Prostate gland (tissue), 2 donors: ENCODE data around the gene TRIM7. TPM values are rescaled to one million over a fixed set of nuclear protein-coding genes. Genes with fewer than 3 reads are reported as not detected.
A peak's percentile ranks its signal among the peaks of the same experiment; 100 is the strongest.

ENCODE experiments used
- DNase-seq: peaks from one replicate; pipeline ENCODE4 v3.0.0-alpha.2; 2019; ENCODE audit warnings: low spot score
- H3K27ac ChIP-seq, 2 donors: fragments of 200-600 bp; sonication (generic); 2 replicates each; pipeline ENCODE4 v1.5.1; 2017 to 2019
- H3K27me3 ChIP-seq: fragments of 200-600 bp; sonication (generic); replicated peaks from 2 replicates; pipeline ENCODE4 v1.5.1; 2019; ENCODE audit not compliant: insufficient read depth
- H3K36me3 ChIP-seq, 2 donors: fragments of 200-600 bp; sonication (generic); 1 replicate in 1 of 2; 2 replicates in 1 of 2; pipeline versions ENCODE4 v1.5.1 to v1.8.1; 2017 to 2019
- H3K4me1 ChIP-seq: fragments of 200-600 bp; sonication (generic); replicated peaks from 2 replicates; pipeline ENCODE4 v1.5.1; 2019
- H3K4me3 ChIP-seq, 2 donors: fragments of 200-600 bp; sonication (generic); 2 replicates each; pipeline ENCODE4 v1.5.1; 2017 to 2019
- H3K9me3 ChIP-seq: fragments of 200-600 bp; sonication (generic); 2 replicates; pipeline ENCODE4 v1.5.1; 2017
- CTCF ChIP-seq, 4 experiments: fragments of 200-600 bp in 2 of 4; fragments of 450-650 bp in 2 of 4; sonication (generic) in 2 of 4; IDR thresholded peaks; 1 replicate in 3 of 4; 2 replicates in 1 of 4; pipeline ENCODE4 v1.5.1; 2016 to 2019; ENCODE audit warnings: antibody characterized with exemption in 4 of 4, mild to moderate bottlenecking in 2 of 4, moderate library complexity in 2 of 4
- POLR2A ChIP-seq: fragments of 450-650 bp; IDR thresholded peaks from one replicate; pipeline ENCODE4 v1.6.1; 2016; ENCODE audit warnings: antibody characterized with exemption, mild to moderate bottlenecking
- POLR2AphosphoS5 ChIP-seq: sonication (generic); formaldehyde crosslinking; IDR thresholded peaks from one replicate; pipeline ENCODE4 v1.6.1; 2017; ENCODE audit warnings: antibody characterized with exemption
- WGBS: methylation state at CpG from one replicate; pipeline ENCODE4 v1.1.5; 2018; 5-methylcytosine and 5-hydroxymethylcytosine counted together
- intact Hi-C: fragments of 100-400 bp; cut with DNase I; formaldehyde crosslinking; loops from one replicate; pipeline ENCODE4 v1.14.2; 2022
- total RNA-seq, 2 donors: library from RNA; depleted of rRNA; stranded (reverse); fragments of >200 nt; gene quantifications; one replicate each; pipeline ENCODE4 v1.1.0, GENCODE V29; 2016

TRIM7 gene
- 1 to 10 TPM; 4.5 to 6.4 TPM for total RNA-seq

GRCh38 chr5:181204826-181205760, at the start of gene TRIM7:
Gene TRIM7 (minus strand): TSS chr5:181205196. CDS start chr5:181205110, 86 bp downstream.
- Histone ChIP-seq H3K4me3 (peak within 1 kb of the TSS; percentile 53 to 60), H3K27ac (peak within 1 kb of the TSS; percentile 66 to 68), H3K27me3 (no peaks in the 10 kb centered on the region), H3K36me3 (no peaks in the 10 kb centered on the region), H3K9me3 (no peaks in the 10 kb centered on the region), H3K4me1 (peaks cover 14% of the 10 kb centered on the region)
- no peak for DNase-seq
- WGBS = 3% methylated on average over 39 of the region's 94 CpGs
- TF ChIP-seq POLR2A (peak; percentile 45), CTCF (IDR thresholded peaks at IDR 0.05) (no peak), POLR2AphosphoS5 (no peak)
- intact Hi-C loops = no loop called here

GRCh38 chr5:181248277-181248676, 43.3 kb upstream of the TRIM7 start:
- Histone ChIP-seq H3K9me3 (no peaks in the 10 kb centered on the region), H3K4me3 (peak overlapping the region; percentile 67 to 74), H3K27me3 (no peaks in the 10 kb centered on the region), H3K27ac (peak overlapping the region; percentile 49 to 96), H3K4me1 (peaks cover 9% of the 10 kb centered on the region), H3K36me3 (no peaks in the 10 kb centered on the region)
- TF ChIP-seq CTCF (IDR thresholded peaks at IDR 0.05) (no peak), POLR2AphosphoS5 (no peak), POLR2A (no peak)
- 85% methylated on average over 4 of the region's 4 CpGs for WGBS
- no peak for DNase-seq
- intact Hi-C loops = loop anchor here (10.0 kb wide), 2 partner anchors 383 to 443 kb away; partner anchors contain the start of genes MGAT1 and ZFP62

GRCh38 chr5:181246276-181247049, 41.5 kb upstream of the TRIM7 start:
- Histone ChIP-seq H3K36me3 (peaks cover 0 to 4% of the 10 kb centered on the region in 2 donors), H3K9me3 (no peaks in the 10 kb centered on the region), H3K27ac (peak overlapping the region; percentile 92 to 96), H3K27me3 (no peaks in the 10 kb centered on the region), H3K4me1 (peaks cover 17% of the 10 kb centered on the region), H3K4me3 (peak overlapping the region; percentile 67 to 74)
- TF ChIP-seq POLR2AphosphoS5 (peak; percentile 76), CTCF (IDR thresholded peaks at IDR 0.05) (peak in 1 of 4 experiments; percentile 28), POLR2A (no peak)
- under 1% methylated on average over 52 of the region's 55 CpGs for WGBS
- intact Hi-C loops = loop anchor here (10.0 kb wide), 2 partner anchors 382 to 442 kb away; partner anchors contain the start of genes MGAT1 and ZFP62
- peak; percentile 84 for DNase-seq

- H3K36me3 ChIP-seq = peaks cover 0 to 10% of the 10 kb centered on the region in 2 donors
- peak overlapping the region; percentile 92 to 96 for H3K27ac ChIP-seq
- no peak for TF ChIP-seq POLR2A
- TF ChIP-seq POLR2AphosphoS5 = no peak
- TF ChIP-seq CTCF (IDR thresholded peaks at IDR 0.05) = no peak
- WGBS = 29% methylated on average over 34 of the region's 34 CpGs
- H3K4me1 ChIP-seq = peaks cover 17% of the 10 kb centered on the region
- peak overlapping the region; percentile 67 to 74 for H3K4me3 ChIP-seq
- H3K9me3 ChIP-seq = no peaks in the 10 kb centered on the region
- intact Hi-C loops = loop anchor here (10.0 kb wide), 2 partner anchors 381 to 441 kb away; partner anchors contain the start of genes MGAT1 and ZFP62
- H3K27me3 ChIP-seq = no peaks in the 10 kb centered on the region
- DNase-seq = no peak
These were observed 40.7 kb upstream of the TRIM7 start for GRCh38 chr5:181245427-181246275.
